Measurements from ENCODE around the gene PFN3. TPM values are rescaled to one million over a fixed set of nuclear protein-coding genes. Genes with fewer than 3 reads are reported as not detected.
A peak's percentile ranks its signal among the peaks of the same experiment; 100 is the strongest.

The PFN3 gene
- total and polyA plus RNA-seq, 2 experiments from 2014 or later, result 1.9 to 2.0 TPM

DNA sequence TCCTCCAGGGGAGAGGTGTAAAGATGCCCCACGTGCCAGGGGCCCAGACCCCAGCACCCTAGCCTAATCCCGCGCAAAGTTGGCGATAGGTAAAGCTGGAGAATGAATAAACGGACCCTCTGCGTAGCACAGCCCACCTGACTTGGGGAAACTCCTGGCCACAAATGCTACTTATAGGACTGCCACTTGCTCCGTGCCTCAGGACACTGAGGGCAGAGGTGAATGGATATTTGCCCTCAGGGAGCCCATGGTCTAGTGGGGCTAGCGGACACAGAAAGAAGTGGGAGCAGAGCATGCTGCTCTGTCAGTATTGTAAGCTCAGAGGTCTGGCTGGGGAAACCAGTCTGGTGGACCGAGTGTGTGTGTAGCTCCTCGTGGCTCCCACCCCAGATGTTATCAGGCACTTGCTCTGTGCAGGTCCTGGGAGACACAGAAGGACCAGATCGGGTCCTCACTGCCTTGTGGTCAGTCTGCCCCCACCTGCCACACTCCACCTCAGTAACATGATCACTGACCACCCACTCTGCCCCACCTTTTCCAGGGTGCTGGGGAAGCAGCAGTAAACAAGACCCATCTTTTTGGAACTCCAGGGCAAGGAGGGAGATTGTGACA lies 26.9 kb upstream of the PFN3 start (continued):
- TF ChIP-seq, protein P1, sequence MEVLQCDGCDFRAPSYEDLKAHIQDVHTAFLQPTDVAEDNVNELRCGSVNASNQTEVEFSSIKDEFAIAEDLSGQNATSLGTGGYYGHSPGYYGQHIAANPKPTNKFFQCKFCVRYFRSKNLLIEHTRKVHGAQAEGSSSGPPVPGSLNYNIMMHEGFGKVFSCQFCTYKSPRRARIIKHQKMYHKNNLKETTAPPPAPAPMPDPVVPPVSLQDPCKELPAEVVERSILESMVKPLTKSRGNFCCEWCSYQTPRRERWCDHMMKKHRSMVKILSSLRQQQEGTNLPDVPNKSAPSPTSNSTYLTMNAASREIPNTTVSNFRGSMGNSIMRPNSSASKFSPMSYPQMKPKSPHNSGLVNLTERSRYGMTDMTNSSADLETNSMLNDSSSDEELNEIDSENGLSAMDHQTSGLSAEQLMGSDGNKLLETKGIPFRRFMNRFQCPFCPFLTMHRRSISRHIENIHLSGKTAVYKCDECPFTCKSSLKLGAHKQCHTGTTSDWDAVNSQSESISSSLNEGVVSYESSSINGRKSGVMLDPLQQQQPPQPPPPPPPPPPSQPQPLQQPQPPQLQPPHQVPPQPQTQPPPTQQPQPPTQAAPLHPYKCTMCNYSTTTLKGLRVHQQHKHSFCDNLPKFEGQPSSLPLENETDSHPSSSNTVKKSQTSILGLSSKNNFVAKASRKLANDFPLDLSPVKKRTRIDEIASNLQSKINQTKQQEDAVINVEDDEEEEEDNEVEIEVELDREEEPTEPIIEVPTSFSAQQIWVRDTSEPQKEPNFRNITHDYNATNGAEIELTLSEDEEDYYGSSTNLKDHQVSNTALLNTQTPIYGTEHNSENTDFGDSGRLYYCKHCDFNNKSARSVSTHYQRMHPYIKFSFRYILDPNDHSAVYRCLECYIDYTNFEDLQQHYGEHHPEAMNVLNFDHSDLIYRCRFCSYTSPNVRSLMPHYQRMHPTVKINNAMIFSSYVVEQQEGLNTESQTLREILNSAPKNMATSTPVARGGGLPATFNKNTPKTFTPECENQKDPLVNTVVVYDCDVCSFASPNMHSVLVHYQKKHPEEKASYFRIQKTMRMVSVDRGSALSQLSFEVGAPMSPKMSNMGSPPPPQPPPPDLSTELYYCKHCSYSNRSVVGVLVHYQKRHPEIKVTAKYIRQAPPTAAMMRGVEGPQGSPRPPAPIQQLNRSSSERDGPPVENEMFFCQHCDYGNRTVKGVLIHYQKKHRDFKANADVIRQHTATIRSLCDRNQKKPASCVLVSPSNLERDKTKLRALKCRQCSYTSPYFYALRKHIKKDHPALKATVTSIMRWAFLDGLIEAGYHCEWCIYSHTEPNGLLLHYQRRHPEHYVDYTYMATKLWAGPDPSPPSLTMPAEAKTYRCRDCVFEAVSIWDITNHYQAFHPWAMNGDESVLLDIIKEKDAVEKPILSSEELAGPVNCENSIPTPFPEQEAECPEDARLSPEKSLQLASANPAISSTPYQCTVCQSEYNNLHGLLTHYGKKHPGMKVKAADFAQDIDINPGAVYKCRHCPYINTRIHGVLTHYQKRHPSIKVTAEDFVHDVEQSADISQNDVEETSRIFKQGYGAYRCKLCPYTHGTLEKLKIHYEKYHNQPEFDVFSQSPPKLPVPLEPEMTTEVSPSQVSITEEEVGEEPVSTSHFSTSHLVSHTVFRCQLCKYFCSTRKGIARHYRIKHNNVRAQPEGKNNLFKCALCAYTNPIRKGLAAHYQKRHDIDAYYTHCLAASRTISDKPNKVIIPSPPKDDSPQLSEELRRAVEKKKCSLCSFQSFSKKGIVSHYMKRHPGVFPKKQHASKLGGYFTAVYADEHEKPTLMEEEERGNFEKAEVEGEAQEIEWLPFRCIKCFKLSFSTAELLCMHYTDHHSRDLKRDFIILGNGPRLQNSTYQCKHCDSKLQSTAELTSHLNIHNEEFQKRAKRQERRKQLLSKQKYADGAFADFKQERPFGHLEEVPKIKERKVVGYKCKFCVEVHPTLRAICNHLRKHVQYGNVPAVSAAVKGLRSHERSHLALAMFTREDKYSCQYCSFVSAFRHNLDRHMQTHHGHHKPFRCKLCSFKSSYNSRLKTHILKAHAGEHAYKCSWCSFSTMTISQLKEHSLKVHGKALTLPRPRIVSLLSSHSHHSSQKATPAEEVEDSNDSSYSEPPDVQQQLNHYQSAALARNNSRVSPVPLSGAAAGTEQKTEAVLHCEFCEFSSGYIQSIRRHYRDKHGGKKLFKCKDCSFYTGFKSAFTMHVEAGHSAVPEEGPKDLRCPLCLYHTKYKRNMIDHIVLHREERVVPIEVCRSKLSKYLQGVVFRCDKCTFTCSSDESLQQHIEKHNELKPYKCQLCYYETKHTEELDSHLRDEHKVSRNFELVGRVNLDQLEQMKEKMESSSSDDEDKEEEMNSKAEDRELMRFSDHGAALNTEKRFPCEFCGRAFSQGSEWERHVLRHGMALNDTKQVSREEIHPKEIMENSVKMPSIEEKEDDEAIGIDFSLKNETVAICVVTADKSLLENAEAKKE (CRISPR knock-in tag; IDR thresholded peaks at IDR 0.05), result no peak

DNA sequence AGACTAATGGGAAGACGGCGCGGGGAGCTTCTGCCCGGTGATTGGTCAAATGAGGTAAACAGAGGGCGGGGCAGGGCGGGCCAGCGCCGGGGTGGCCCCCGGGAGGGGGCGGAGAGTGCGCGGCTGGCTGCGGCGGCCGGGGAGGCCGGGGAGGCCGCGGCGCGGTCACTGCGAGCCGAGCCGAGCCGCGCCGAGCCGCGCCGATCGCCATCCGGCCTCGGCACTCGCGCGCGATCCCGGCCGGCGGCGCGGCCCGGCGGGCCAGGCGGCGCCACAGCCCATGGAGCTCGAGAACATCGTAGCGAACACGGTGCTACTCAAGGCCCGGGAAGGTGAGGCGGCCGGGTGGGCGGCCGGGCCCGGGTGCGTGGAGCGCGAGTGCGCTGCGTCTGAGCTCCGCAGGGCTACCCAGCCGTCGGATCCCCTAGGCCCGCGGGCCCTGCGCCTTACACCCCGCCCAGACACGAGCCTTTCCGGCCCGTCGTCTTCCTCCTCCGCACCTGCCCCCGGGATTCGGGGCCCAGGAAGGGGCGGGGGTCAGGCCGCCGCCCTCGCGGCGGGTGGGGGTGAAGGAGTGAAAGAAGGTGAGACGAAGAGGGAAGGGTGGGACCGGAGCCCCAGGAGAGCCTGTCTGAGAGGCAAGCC lies 26.2 kb upstream of the PFN3 start, which contains the start of gene GRK6:
Gene GRK6, plus strand, starts transcription at position 111 of the 645 bp plus-strand sequence. Its CDS starts 170 bp downstream, at position 281.
- Histone ChIP-seq H2AFZ (peak within 1 kb of the TSS; percentile 47), H3K4me3 (peak within 1 kb of the TSS; percentile 89)

More for the DNA sequence above, 26.2 kb upstream of the PFN3 start, which contains the start of gene GRK6:
- DNase-seq (ENCODE audit: low spot score) (peak; percentile 73), ATAC-seq (peak; percentile 53)
- Mint-ChIP-seq H3K9me3 (no peaks in the 10 kb centered on the region; the same call in 2 of the 3 replicates), H3K27ac (peak within 1 kb of the TSS; percentile 98), H3K27me3 (ENCODE audit: insufficient read depth, low read depth, poor library complexity) (peaks cover 22% of the 10 kb centered on the region), H3K4me1 (peaks cover 24% of the 10 kb centered on the region), H3K4me3 (peak within 1 kb of the TSS; percentile 88), H3K36me3 (ENCODE audit: low read depth) (peaks cover 4% of the 10 kb centered on the region; the same call in 2 of the 3 replicates)
- H3K27me3 ChIP-seq (ENCODE audit: insufficient read depth), result no peaks in the 10 kb centered on the region
- H3K36me3 ChIP-seq (ENCODE audit: insufficient read depth), result no peaks in the 10 kb centered on the region
- H3K27ac ChIP-seq (ENCODE audit: low read depth), result peak within 1 kb of the TSS; percentile 89
- peaks cover 21% of the 10 kb centered on the region for H3K79me2 ChIP-seq (replicated peaks; ENCODE audit: insufficient read depth)
- H3F3A ChIP-seq (replicated peaks; ENCODE audit: low read depth), result peaks cover 16% of the 10 kb centered on the region
- peaks cover 20% of the 10 kb centered on the region for H3K4me1 ChIP-seq (ENCODE audit: insufficient read depth)
- TF ChIP-seq JUNB (IDR thresholded peaks at IDR 0.05; ENCODE audit: unreplicated experiment), result no peak
- no peak for TF ChIP-seq STAT1 (IDR thresholded peaks at IDR 0.05; ENCODE audit: unreplicated experiment)
- TF ChIP-seq, protein P2, sequence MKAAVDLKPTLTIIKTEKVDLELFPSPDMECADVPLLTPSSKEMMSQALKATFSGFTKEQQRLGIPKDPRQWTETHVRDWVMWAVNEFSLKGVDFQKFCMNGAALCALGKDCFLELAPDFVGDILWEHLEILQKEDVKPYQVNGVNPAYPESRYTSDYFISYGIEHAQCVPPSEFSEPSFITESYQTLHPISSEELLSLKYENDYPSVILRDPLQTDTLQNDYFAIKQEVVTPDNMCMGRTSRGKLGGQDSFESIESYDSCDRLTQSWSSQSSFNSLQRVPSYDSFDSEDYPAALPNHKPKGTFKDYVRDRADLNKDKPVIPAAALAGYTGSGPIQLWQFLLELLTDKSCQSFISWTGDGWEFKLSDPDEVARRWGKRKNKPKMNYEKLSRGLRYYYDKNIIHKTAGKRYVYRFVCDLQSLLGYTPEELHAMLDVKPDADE (IDR thresholded peaks at IDR 0.05), result no peak
- no peak for TF ChIP-seq NANOG (IDR thresholded peaks at IDR 0.05; ENCODE audit: borderline replicate concordance)
- TF ChIP-seq ZNF331 (CRISPR knock-in tag; IDR thresholded peaks at IDR 0.05; ENCODE audit: low read depth), result no peak
- TF ChIP-seq, protein P3, sequence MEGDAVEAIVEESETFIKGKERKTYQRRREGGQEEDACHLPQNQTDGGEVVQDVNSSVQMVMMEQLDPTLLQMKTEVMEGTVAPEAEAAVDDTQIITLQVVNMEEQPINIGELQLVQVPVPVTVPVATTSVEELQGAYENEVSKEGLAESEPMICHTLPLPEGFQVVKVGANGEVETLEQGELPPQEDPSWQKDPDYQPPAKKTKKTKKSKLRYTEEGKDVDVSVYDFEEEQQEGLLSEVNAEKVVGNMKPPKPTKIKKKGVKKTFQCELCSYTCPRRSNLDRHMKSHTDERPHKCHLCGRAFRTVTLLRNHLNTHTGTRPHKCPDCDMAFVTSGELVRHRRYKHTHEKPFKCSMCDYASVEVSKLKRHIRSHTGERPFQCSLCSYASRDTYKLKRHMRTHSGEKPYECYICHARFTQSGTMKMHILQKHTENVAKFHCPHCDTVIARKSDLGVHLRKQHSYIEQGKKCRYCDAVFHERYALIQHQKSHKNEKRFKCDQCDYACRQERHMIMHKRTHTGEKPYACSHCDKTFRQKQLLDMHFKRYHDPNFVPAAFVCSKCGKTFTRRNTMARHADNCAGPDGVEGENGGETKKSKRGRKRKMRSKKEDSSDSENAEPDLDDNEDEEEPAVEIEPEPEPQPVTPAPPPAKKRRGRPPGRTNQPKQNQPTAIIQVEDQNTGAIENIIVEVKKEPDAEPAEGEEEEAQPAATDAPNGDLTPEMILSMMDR (conservative IDR thresholded peaks at IDR 0.05; ENCODE audit: low read depth in 2 of 2), result no peak
- no peak for TF ChIP-seq POLR2AphosphoS5 (IDR thresholded peaks at IDR 0.05; ENCODE audit: low read depth)
- H4K20me1 ChIP-seq (replicated peaks; ENCODE audit: insufficient read depth), result peaks cover 13% of the 10 kb centered on the region
- peak within 1 kb of the TSS; percentile 93 for H3K4me2 ChIP-seq
- H3K9me2 ChIP-seq (ENCODE audit: insufficient read depth), result no peaks in the 10 kb centered on the region

Data from GM23338 (cell line).